OCI-LY7 (cell line): Measurements from ENCODE around the gene ARFGAP2. TPM values are rescaled to one million over a fixed set of nuclear protein-coding genes. Genes with fewer than 3 reads are reported as not detected.

ENCODE experiments used
- BruUV-seq: library from RNA; stranded (reverse); fragments of 400-500 nt; replicated peaks from 2 replicates; lab custom pipeline; 2021; lab: Mats Ljungman, UMichigan
- CTCF ChIA-PET: fragments of 300-600 bp; sonication (Branson Sonifier 250); formaldehyde crosslinking; loops from one replicate; lab custom pipeline; 2022; ENCODE audit warnings: antibody characterized with exemption; ENCODE audit not compliant: unreplicated experiment; lab: Charles Lee
- POLR2A ChIA-PET: fragments of 300-600 bp; sonication (Branson Sonifier 250); formaldehyde crosslinking; loops from one replicate; lab custom pipeline; 2022; ENCODE audit warnings: antibody characterized with exemption; lab: Charles Lee
- DNase-seq: peaks from one replicate; pipeline ENCODE4 v3.0.0-alpha.2; 2015; ENCODE audit warnings: low spot score
- H2AFZ ChIP-seq: fragments of 200-600 bp; sonication (generic), shearing (Covaris generic); 2 replicates; pipeline ENCODE4 v1.6.1; 2014; ENCODE audit warnings: mild to moderate bottlenecking, antibody characterized with exemption, low read length, moderate library complexity
- H3K27ac ChIP-seq: fragments of 200-600 bp; sonication (generic); 2 replicates; pipeline ENCODE4 v1.5.1; 2014; ENCODE audit warnings: mixed run types, low read depth, mild to moderate bottlenecking, moderate library complexity, low read length, inconsistent platforms; ENCODE audit not compliant: poor library complexity, severe bottlenecking
- H3K36me3 ChIP-seq: fragments of 200-600 bp; sonication (generic); 2 replicates; pipeline ENCODE4 v1.6.1; 2014; ENCODE audit warnings: mild to moderate bottlenecking, antibody characterized with exemption, low read length, moderate library complexity, mixed read lengths; ENCODE audit not compliant: insufficient read depth
- H3K4me1 ChIP-seq: fragments of 200-600 bp; sonication (generic); 2 replicates; pipeline ENCODE4 v1.5.1; 2014; ENCODE audit warnings: mild to moderate bottlenecking, low read length; ENCODE audit not compliant: insufficient read depth, poor library complexity, severe bottlenecking
- H3K4me2 ChIP-seq: fragments of 200-600 bp; sonication (generic); 2 replicates; pipeline ENCODE4 v1.6.1; 2014; ENCODE audit warnings: mild to moderate bottlenecking, low read length
- H3K4me3 ChIP-seq: fragments of 200-600 bp; sonication (generic); 2 replicates; pipeline ENCODE4 v1.5.1; 2014; ENCODE audit warnings: mild to moderate bottlenecking, low read depth, low read length; ENCODE audit not compliant: poor library complexity, severe bottlenecking
- H3K79me2 ChIP-seq: fragments of 200-600 bp; sonication (generic); 2 replicates; pipeline ENCODE4 v1.6.1; 2016; ENCODE audit warnings: low read depth, mild to moderate bottlenecking, low read length, moderate library complexity, mixed read lengths; ENCODE audit not compliant: insufficient read depth
- H3K9me2 ChIP-seq: fragments of 200-600 bp; sonication (generic); 2 replicates; pipeline ENCODE4 v1.6.1; 2016; ENCODE audit warnings: mild to moderate bottlenecking, low read length, mixed read lengths; ENCODE audit not compliant: insufficient read depth
- H3K9me3 ChIP-seq: fragments of 200-600 bp; sonication (generic); 2 replicates; pipeline ENCODE4 v1.6.1; 2014; ENCODE audit warnings: mild to moderate bottlenecking, mixed run types, low read length, mixed read lengths
- H4K20me1 ChIP-seq: fragments of 200-600 bp; sonication (generic); 2 replicates; pipeline ENCODE4 v1.6.1; 2014; ENCODE audit warnings: mild to moderate bottlenecking, antibody characterized with exemption, low read length, moderate library complexity, mixed read lengths; ENCODE audit not compliant: insufficient read depth
- EZH2phosphoT487 ChIP-seq: fragments of 200-600 bp; sonication (generic); IDR thresholded peaks from 2 replicates; pipeline ENCODE4 v1.6.1; 2018; ENCODE audit warnings: low read depth, borderline replicate concordance, mild to moderate bottlenecking, mixed run types, antibody characterized with exemption, low read length, moderate library complexity, mixed read lengths
- intact Hi-C: fragments of 100-400 bp; cut with micrococcal nuclease; formaldehyde crosslinking; loops from one replicate; pipeline ENCODE4 v1.10.0; 2022; ENCODE audit not compliant: unreplicated experiment
- total RNA-seq, 2 experiments: library from RNA; depleted of rRNA in 1 of 2; stranded (reverse); fragments of >200 nt in 1 of 2; shearing (Covaris generic) in 1 of 2; gene quantifications; 2 replicates each; pipeline ENCODE4 v1.2.3, GENCODE V29; 2014 to 2022
- TF ChIP-seq, protein P1 (sequence below): fragments of 200-600 bp; sonication (generic); conservative IDR thresholded peaks from 2 replicates; pipeline ENCODE4 v1.5.1; 2014; ENCODE audit warnings: mild to moderate bottlenecking, antibody characterized with exemption, low read length, moderate library complexity, mixed read lengths

ARFGAP2 gene
- total RNA-seq, 2 experiments from 2014 or later: 116 to 135 TPM

DNA sequence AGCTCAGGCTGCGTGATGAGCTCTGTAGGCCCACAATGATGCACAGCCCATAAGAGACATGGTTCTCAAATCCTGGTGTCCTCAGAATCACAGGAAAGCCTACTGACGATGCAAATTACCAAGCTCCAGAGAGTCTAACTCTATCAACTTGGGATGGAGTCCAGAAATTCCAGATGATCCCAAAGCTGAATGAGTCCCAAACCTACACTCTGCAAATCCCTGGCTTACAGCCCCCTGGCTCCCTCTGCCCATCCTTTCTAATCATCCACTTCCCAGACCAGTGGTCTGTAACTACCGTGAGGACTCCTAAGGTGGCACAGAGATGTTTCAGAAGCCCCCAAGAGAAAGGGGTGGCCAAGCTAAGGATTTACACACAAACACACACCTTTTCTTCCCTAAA is 13.5 kb downstream of the ARFGAP2 start:
- Histone ChIP-seq H3K4me2 (no peak overlapping the region), H3K79me2 (no peaks in the 10 kb centered on the region), H3K4me1 (peaks cover 18% of the 10 kb centered on the region), H4K20me1 (no peaks in the 10 kb centered on the region), H3K9me2 (no peaks in the 10 kb centered on the region), H3K36me3 (peaks cover 82% of the 10 kb centered on the region), H3K4me3 (no peak overlapping the region), H3K9me3 (no peaks in the 10 kb centered on the region), H2AFZ (no peak overlapping the region), H3K27ac (no peak overlapping the region)
- ChIA-PET CTCF (interaction anchor here (0.6 to 1.4 kb wide), 3 partner anchors 8 to 12 kb away, joined by 3 to 4 read pairs (median 3); no protein-coding TSS in a partner anchor), POLR2A (interaction anchor here (0.6 to 1.3 kb wide), 6 partner anchors 9 to 349 kb away, joined by 3 to 8 read pairs (median 3); no protein-coding TSS in a partner anchor)
- BruUV-seq: no TSS peak
- no peak for DNase-seq
- TF ChIP-seq EZH2phosphoT487: no peak
- TF ChIP-seq, protein P1, sequence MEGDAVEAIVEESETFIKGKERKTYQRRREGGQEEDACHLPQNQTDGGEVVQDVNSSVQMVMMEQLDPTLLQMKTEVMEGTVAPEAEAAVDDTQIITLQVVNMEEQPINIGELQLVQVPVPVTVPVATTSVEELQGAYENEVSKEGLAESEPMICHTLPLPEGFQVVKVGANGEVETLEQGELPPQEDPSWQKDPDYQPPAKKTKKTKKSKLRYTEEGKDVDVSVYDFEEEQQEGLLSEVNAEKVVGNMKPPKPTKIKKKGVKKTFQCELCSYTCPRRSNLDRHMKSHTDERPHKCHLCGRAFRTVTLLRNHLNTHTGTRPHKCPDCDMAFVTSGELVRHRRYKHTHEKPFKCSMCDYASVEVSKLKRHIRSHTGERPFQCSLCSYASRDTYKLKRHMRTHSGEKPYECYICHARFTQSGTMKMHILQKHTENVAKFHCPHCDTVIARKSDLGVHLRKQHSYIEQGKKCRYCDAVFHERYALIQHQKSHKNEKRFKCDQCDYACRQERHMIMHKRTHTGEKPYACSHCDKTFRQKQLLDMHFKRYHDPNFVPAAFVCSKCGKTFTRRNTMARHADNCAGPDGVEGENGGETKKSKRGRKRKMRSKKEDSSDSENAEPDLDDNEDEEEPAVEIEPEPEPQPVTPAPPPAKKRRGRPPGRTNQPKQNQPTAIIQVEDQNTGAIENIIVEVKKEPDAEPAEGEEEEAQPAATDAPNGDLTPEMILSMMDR: no peak
- intact Hi-C loops: no loop called here

DNA sequence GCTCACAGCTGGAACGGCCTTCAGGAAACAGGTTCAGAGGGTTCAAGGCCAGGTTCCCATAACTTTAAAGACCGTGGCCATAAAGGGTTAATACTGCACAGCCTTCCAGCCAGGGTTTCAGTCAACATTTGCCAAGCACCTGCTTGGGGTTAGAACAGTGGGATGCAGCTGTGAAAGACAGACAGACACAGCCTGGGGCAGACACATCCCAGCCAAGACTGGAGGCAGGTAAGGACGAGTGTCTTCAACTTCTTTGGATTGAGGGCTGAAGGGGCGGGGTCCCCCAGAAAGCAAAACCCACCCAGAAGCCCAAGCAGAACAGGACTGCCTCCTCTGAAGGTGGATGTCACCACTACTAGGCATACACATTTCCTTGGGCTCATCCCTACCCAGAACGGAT is 14.3 kb downstream of the ARFGAP2 start:
- H3K4me2 ChIP-seq: no peak overlapping the region
- H3K27ac ChIP-seq: no peak overlapping the region
- H2AFZ ChIP-seq: no peak overlapping the region
- CTCF ChIA-PET: interaction anchor here (0.6 to 1.4 kb wide), 3 partner anchors 9 to 248 kb away, joined by 3 read pairs; no protein-coding TSS in a partner anchor
- BruUV-seq: no TSS peak
- no peaks in the 10 kb centered on the region for H4K20me1 ChIP-seq
- TF ChIP-seq EZH2phosphoT487: no peak
- no peak overlapping the region for H3K4me3 ChIP-seq
- H3K9me3 ChIP-seq: no peaks in the 10 kb centered on the region
- POLR2A ChIA-PET: interaction anchor here (0.7 kb wide), 1 partner anchor 348 kb away, joined by 7 read pairs; no protein-coding TSS in a partner anchor
- peaks cover 23% of the 10 kb centered on the region for H3K4me1 ChIP-seq
- intact Hi-C loops: no loop called here
- H3K9me2 ChIP-seq: no peaks in the 10 kb centered on the region
- H3K36me3 ChIP-seq: peaks cover 80% of the 10 kb centered on the region
- DNase-seq: no peak
- no peaks in the 10 kb centered on the region for H3K79me2 ChIP-seq

DNA sequence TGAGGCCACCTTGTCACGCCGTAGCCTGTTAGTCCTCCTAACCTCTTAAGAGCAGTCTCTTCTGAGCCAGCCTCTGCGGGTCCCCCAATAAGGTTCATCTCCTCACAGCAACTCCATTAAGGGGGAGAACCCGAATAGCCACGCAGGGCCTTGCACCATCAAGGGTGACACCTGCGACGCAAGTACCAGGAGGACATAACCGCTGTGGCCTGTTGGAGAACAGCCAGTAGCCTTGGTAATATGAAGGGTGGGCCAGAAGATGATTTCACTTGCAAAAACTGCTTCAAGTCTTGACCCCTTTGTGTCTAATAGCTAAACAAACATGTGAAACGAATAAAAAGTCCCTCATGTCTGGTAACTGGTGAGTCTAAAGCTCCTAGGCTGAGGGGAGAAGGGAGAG is 14.8 kb downstream of the ARFGAP2 start:
- Histone ChIP-seq H3K4me2 (no peak overlapping the region), H3K9me3 (no peaks in the 10 kb centered on the region), H3K36me3 (peaks cover 78% of the 10 kb centered on the region), H3K9me2 (no peaks in the 10 kb centered on the region), H3K4me3 (no peak overlapping the region), H3K4me1 (peaks cover 25% of the 10 kb centered on the region), H4K20me1 (no peaks in the 10 kb centered on the region), H3K27ac (no peak overlapping the region), H2AFZ (no peak overlapping the region), H3K79me2 (no peaks in the 10 kb centered on the region)
- intact Hi-C loops: loop anchor here (1.0 kb wide), 1 partner anchor 273 kb away; no protein-coding TSS in a partner anchor
- CTCF ChIA-PET: interaction anchor here (0.6 kb wide), 1 partner anchor 248 kb away, joined by 3 read pairs; no protein-coding TSS in a partner anchor
- BruUV-seq: TSS peak; percentile 62
- no peak for DNase-seq
- no peak for TF ChIP-seq EZH2phosphoT487
- TF ChIP-seq, protein P1: no peak
- POLR2A ChIA-PET: no interaction called here
